Coronary artery (tissue), 2 donors: ENCODE measurements around the gene CDK14.

Experiments
- DNase-seq: peaks from one replicate; pipeline ENCODE4 v3.0.0-alpha.2; 2017; ENCODE audit warnings: low spot score
- H3K27ac ChIP-seq, 2 donors: fragments of 200-600 bp; sonication (generic); one replicate each; pipeline ENCODE4 v1.5.1; 2016 to 2019
- H3K4me3 ChIP-seq: fragments of 200-600 bp; sonication (generic); 2 replicates; pipeline ENCODE4 v1.5.1; 2016; ENCODE audit warnings: mild to moderate bottlenecking, moderate library complexity
- CTCF ChIP-seq: fragments of 200-600 bp; sonication (generic); IDR thresholded peaks from one replicate; pipeline ENCODE4 v1.5.1; 2019; ENCODE audit warnings: antibody characterized with exemption

The CDK14 gene

GRCh38 chr7:91088691-91089090 is 492.6 kb downstream of the CDK14 start:
- H3K27ac ChIP-seq: no peak overlapping the region
- H3K4me3 ChIP-seq: no peak overlapping the region
- no peak for DNase-seq
- TF ChIP-seq CTCF: no peak

GRCh38 chr7:91089382-91089963 is 493.4 kb downstream of the CDK14 start:
- H3K27ac ChIP-seq: no peak overlapping the region
- TF ChIP-seq CTCF: peak; percentile 79
- no peak for DNase-seq
- H3K4me3 ChIP-seq: peak overlapping the region; percentile 56

DNA sequence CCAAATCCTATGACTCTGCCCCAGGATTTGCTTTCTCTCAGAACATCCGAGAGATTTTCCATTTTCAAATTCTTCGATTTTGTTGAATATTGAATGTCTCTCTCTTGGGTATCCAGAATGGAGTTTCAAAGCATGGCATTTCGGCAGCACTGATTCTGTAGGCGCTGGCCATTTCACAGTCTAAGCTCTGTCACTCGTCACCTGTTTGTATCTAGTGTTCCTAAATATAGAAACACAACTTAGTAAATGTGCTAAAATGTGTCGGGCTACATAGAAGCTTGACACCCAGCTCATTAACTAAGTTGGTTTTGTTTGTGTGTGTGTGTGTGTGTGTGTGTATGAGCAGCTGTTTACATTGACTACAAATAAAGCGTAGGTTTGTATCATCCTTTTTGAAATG is 494.6 kb downstream of the CDK14 start:
- DNase-seq: no peak
- TF ChIP-seq CTCF: no peak
- Histone ChIP-seq H3K27ac (no peak overlapping the region), H3K4me3 (no peak overlapping the region)

- no peak overlapping the region for H3K4me3 ChIP-seq
- no peak for DNase-seq
- no peak overlapping the region for H3K27ac ChIP-seq
- TF ChIP-seq CTCF: no peak
Observed at GRCh38 chr7:91091631-91092030, 495.5 kb downstream of the CDK14 start.

- H3K4me3 ChIP-seq: no peak overlapping the region
- no peak overlapping the region for H3K27ac ChIP-seq
- TF ChIP-seq CTCF: no peak
- no peak for DNase-seq
Observed at GRCh38 chr7:91093181-91093580, 497.1 kb downstream of the CDK14 start.

- Histone ChIP-seq H3K27ac (no peak overlapping the region), H3K4me3 (no peak overlapping the region)
- no peak for DNase-seq
- TF ChIP-seq CTCF: no peak
Observed at GRCh38 chr7:91098566-91098965, 502.4 kb downstream of the CDK14 start.

- no peak overlapping the region for H3K27ac ChIP-seq
- no peak for TF ChIP-seq CTCF
- no peak overlapping the region for H3K4me3 ChIP-seq
- DNase-seq: no peak
Observed at GRCh38 chr7:91103363-91103762, 507.2 kb downstream of the CDK14 start.
